ENCODE measurements around the gene RPL37. TPM values are rescaled to one million over a fixed set of nuclear protein-coding genes. Genes with fewer than 3 reads are reported as not detected.

The RPL37 gene
- total RNA-seq, 4 donors from 2014 or later: 42.4 to 155 (median 92.9) TPM

- Histone ChIP-seq H3K9me3 (no peaks in the 10 kb centered on the region), H3K36me3 (no peaks in the 10 kb centered on the region), H3K4me1 (peaks cover 27 to 31% of the 10 kb centered on the region in 2 donors), H3K27me3 (no peaks in the 10 kb centered on the region), H3K27ac (no peak overlapping the region), H3K4me3 (no peak overlapping the region)
- DNase-seq (no peak), ATAC-seq (no peak)
- intact Hi-C loops (cut with DNase I; ENCODE audit: low total_unique reads): no loop called here
- in situ Hi-C loops (cut with MboI; ENCODE audit: low sequenced_read_pairs in 4 of 4): no loop called here
- no peak for TF ChIP-seq CTCF (IDR thresholded peaks at IDR 0.05 in 4 of 5, conservative IDR thresholded peaks at IDR 0.05 in 1 of 5)
- TF ChIP-seq POLR2A (IDR thresholded peaks at IDR 0.05): no peak
Measured at GRCh38 chr5:40784916-40785315, 50.1 kb downstream of the RPL37 start.

- no peaks in the 10 kb centered on the region for H3K9me3 ChIP-seq
- intact Hi-C loops (cut with DNase I; ENCODE audit: low total_unique reads) (no loop called here), in situ Hi-C loops (cut with MboI; ENCODE audit: low sequenced_read_pairs in 4 of 4) (no loop called here)
- H3K4me3 ChIP-seq: no peak overlapping the region
- TF ChIP-seq CTCF (IDR thresholded peaks at IDR 0.05 in 4 of 5, conservative IDR thresholded peaks at IDR 0.05 in 1 of 5) (no peak), POLR2A (IDR thresholded peaks at IDR 0.05) (no peak)
- H3K36me3 ChIP-seq: no peaks in the 10 kb centered on the region
- peaks cover 27 to 30% of the 10 kb centered on the region in 2 donors for H3K4me1 ChIP-seq
- ATAC-seq (no peak), DNase-seq (no peak)
- no peak overlapping the region for H3K27ac ChIP-seq
- no peaks in the 10 kb centered on the region for H3K27me3 ChIP-seq
Measured at GRCh38 chr5:40784027-40784653, 50.9 kb downstream of the RPL37 start.

- H3K27me3 ChIP-seq: no peaks in the 10 kb centered on the region
- DNase-seq: peak in 1 of 2 donors; percentile 34
- no peaks in the 10 kb centered on the region for H3K9me3 ChIP-seq
- peaks cover 26 to 27% of the 10 kb centered on the region in 2 donors for H3K4me1 ChIP-seq
- in situ Hi-C loops (cut with MboI; ENCODE audit: low sequenced_read_pairs in 4 of 4): no loop called here
- no peak overlapping the region for H3K4me3 ChIP-seq
- ATAC-seq: peak; percentile 62 to 65
- no peak overlapping the region for H3K27ac ChIP-seq
- intact Hi-C loops (cut with DNase I; ENCODE audit: low total_unique reads): no loop called here
- TF ChIP-seq POLR2A (IDR thresholded peaks at IDR 0.05) (no peak), CTCF (IDR thresholded peaks at IDR 0.05 in 4 of 5, conservative IDR thresholded peaks at IDR 0.05 in 1 of 5) (no peak)
- peaks cover 0 to 1% of the 10 kb centered on the region in 2 donors for H3K36me3 ChIP-seq
Measured at GRCh38 chr5:40781843-40782409, 53.1 kb downstream of the RPL37 start.

GRCh38 chr5:40780858-40781257 lies 54.2 kb downstream of the RPL37 start:
- Histone ChIP-seq H3K4me1 (peaks cover 26 to 27% of the 10 kb centered on the region in 2 donors), H3K4me3 (no peak overlapping the region)
- in situ Hi-C loops (cut with MboI; ENCODE audit: low sequenced_read_pairs in 4 of 4): no loop called here

More at GRCh38 chr5:40780858-40781257, 54.2 kb downstream of the RPL37 start:
- no peak for ATAC-seq
- no peaks in the 10 kb centered on the region for H3K9me3 ChIP-seq
- peaks cover 0 to 12% of the 10 kb centered on the region in 2 donors for H3K36me3 ChIP-seq
- TF ChIP-seq POLR2A (IDR thresholded peaks at IDR 0.05) (no peak), CTCF (IDR thresholded peaks at IDR 0.05 in 4 of 5, conservative IDR thresholded peaks at IDR 0.05 in 1 of 5) (no peak)
- H3K27me3 ChIP-seq: no peaks in the 10 kb centered on the region
- no peak for DNase-seq
- H3K27ac ChIP-seq: no peak overlapping the region
- intact Hi-C loops (cut with DNase I; ENCODE audit: low total_unique reads): no loop called here

Data from gastrocnemius medialis (tissue), 4 donors.